Measurements from ENCODE around the gene TMSB10.

TMSB10 gene

GRCh38 chr2:84878896-84879583 lies 26.4 kb upstream of the TMSB10 start:
- no peak for TF ChIP-seq MYC (IDR thresholded peaks at IDR 0.05; ENCODE audit: low read depth, low read length)
- TF ChIP-seq MAX (IDR thresholded peaks at IDR 0.05; ENCODE audit: low read depth, low read length), result no peak
- no peak for TF ChIP-seq CTCF (IDR thresholded peaks at IDR 0.05; ENCODE audit: low read depth, low read length)
- TF ChIP-seq POLR2A (IDR thresholded peaks at IDR 0.05; ENCODE audit: extremely low read depth, insufficient read length), result no peak

GRCh38 chr2:84879584-84880394 lies 25.7 kb upstream of the TMSB10 start:
- DNase-seq (ENCODE audit: low read depth), result no peak
- no peak overlapping the region for H3K4me3 ChIP-seq (ENCODE audit: low read depth, low read length)
- TF ChIP-seq POLR2A (IDR thresholded peaks at IDR 0.05; ENCODE audit: extremely low read depth, insufficient read length) (no peak), CTCF (IDR thresholded peaks at IDR 0.05; ENCODE audit: low read depth, low read length) (no peak), MAX (IDR thresholded peaks at IDR 0.05; ENCODE audit: low read depth, low read length) (no peak), MYC (IDR thresholded peaks at IDR 0.05; ENCODE audit: low read depth, low read length) (no peak)

More at GRCh38 chr2:84878896-84879583, 26.4 kb upstream of the TMSB10 start:
- no peak overlapping the region for H3K4me3 ChIP-seq (ENCODE audit: low read depth, low read length)
- no peak for DNase-seq (ENCODE audit: low read depth)

GRCh38 chr2:84880395-84880644 lies 25.1 kb upstream of the TMSB10 start:
- no peak for DNase-seq (ENCODE audit: low read depth)
- no peak overlapping the region for H3K4me3 ChIP-seq (ENCODE audit: low read depth, low read length)
- TF ChIP-seq POLR2A (IDR thresholded peaks at IDR 0.05; ENCODE audit: extremely low read depth, insufficient read length) (no peak), MAX (IDR thresholded peaks at IDR 0.05; ENCODE audit: low read depth, low read length) (no peak), MYC (IDR thresholded peaks at IDR 0.05; ENCODE audit: low read depth, low read length) (no peak), CTCF (IDR thresholded peaks at IDR 0.05; ENCODE audit: low read depth, low read length) (no peak)

- H3K4me3 ChIP-seq (ENCODE audit: low read depth, low read length), result peak within 1 kb of the TSS; percentile 40
- TF ChIP-seq CTCF (IDR thresholded peaks at IDR 0.05; ENCODE audit: low read depth, low read length), result no peak
- peak; percentile 47 for DNase-seq (ENCODE audit: low read depth)
Observed at GRCh38 chr2:84880645-84881521, 24.6 kb upstream of the TMSB10 start, which contains the start of gene TRABD2A. Gene TRABD2A (minus strand): TSS chr2:84881084. CDS start chr2:84881039, 45 bp downstream.

- TF ChIP-seq POLR2A (IDR thresholded peaks at IDR 0.05; ENCODE audit: extremely low read depth, insufficient read length) (no peak), CTCF (IDR thresholded peaks at IDR 0.05; ENCODE audit: low read depth, low read length) (peak; percentile 83), MYC (IDR thresholded peaks at IDR 0.05; ENCODE audit: low read depth, low read length) (no peak), MAX (IDR thresholded peaks at IDR 0.05; ENCODE audit: low read depth, low read length) (peak; percentile 37; the same call in 1 of the 2 replicates)
- DNase-seq (ENCODE audit: low read depth), result peak; percentile 87
- H3K4me3 ChIP-seq (ENCODE audit: low read depth, low read length), result peak overlapping the region; percentile 40
Observed at GRCh38 chr2:84881581-84882413, 23.7 kb upstream of the TMSB10 start.

All from NB4 (cell line).